Measurements from ENCODE around the gene BANP.

- no peak for TF ChIP-seq CTCF (conservative IDR thresholded peaks at IDR 0.05; ENCODE audit: low read depth, low read length)
- no peak for TF ChIP-seq EZH2 (IDR thresholded peaks at IDR 0.05; ENCODE audit: low read length, unreplicated experiment)
- TF ChIP-seq EZH2phosphoT487 (IDR thresholded peaks at IDR 0.05; ENCODE audit: borderline replicate concordance, low read length), result no peak
Measured at GRCh38 chr16:87957296-87958094, 6.3 kb downstream of the BANP start.

Data from PC-3 (cell line).